NCI-H748 (cell line): ENCODE data around the gene DHX35.

ENCODE experiments used
- DNase-seq: peaks from one replicate; lab custom pipeline; 2025; ENCODE audit not compliant: unreplicated experiment; lab: John Stamatoyannopoulos, UW

DHX35 gene

GRCh38 chr20:38962044-38962927, at the start of gene DHX35:
Gene DHX35 (plus strand): TSS chr20:38962344. CDS start chr20:38962368, 24 bp downstream.
- DNase-seq, result peak; percentile 97

GRCh38 chr20:38915355-38915754, 46.8 kb upstream of the DHX35 start:
- DNase-seq, result no peak

GRCh38 chr20:38917657-38918056, 44.5 kb upstream of the DHX35 start:
- no peak for DNase-seq

GRCh38 chr20:38918172-38918571, 44.0 kb upstream of the DHX35 start:
- no peak for DNase-seq

- no peak for DNase-seq
Observed at GRCh38 chr20:38919683-38920082, 42.5 kb upstream of the DHX35 start.

GRCh38 chr20:38920411-38920810, 41.7 kb upstream of the DHX35 start:
- no peak for DNase-seq

GRCh38 chr20:38920851-38921250, 41.3 kb upstream of the DHX35 start:
- no peak for DNase-seq

GRCh38 chr20:38924718-38925117, 37.4 kb upstream of the DHX35 start:
- no peak for DNase-seq

GRCh38 chr20:38926142-38926933, 35.8 kb upstream of the DHX35 start, which contains the start of gene FAM83D:
Gene FAM83D (plus strand): TSS chr20:38926417. CDS start chr20:38926443, 26 bp downstream.
- peak; percentile 99 for DNase-seq

GRCh38 chr20:38926934-38927616, 35.1 kb upstream of the DHX35 start:
- DNase-seq, result peak; percentile 43

- peak; percentile 24 for DNase-seq
Observed at GRCh38 chr20:38927902-38928578, 34.1 kb upstream of the DHX35 start.

GRCh38 chr20:38930242-38930569, 31.9 kb upstream of the DHX35 start:
- no peak for DNase-seq

GRCh38 chr20:38931984-38932383, 30.2 kb upstream of the DHX35 start:
- DNase-seq, result no peak

GRCh38 chr20:38932457-38933120, 29.6 kb upstream of the DHX35 start:
- no peak for DNase-seq

- no peak for DNase-seq
Observed at GRCh38 chr20:38934530-38934929, 27.6 kb upstream of the DHX35 start.

- no peak for DNase-seq
Observed at GRCh38 chr20:38935285-38935684, 26.9 kb upstream of the DHX35 start.

GRCh38 chr20:38935967-38936407, 26.2 kb upstream of the DHX35 start:
- no peak for DNase-seq

- no peak for DNase-seq
Observed at GRCh38 chr20:38937000-38937399, 25.1 kb upstream of the DHX35 start.

GRCh38 chr20:38937978-38938473, 24.1 kb upstream of the DHX35 start:
- DNase-seq, result peak; percentile 8

GRCh38 chr20:38939686-38940085, 22.5 kb upstream of the DHX35 start:
- no peak for DNase-seq
